Ovary (tissue), 9 donors: ENCODE data around the gene MTG1. TPM values are rescaled to one million over a fixed set of nuclear protein-coding genes. Genes with fewer than 3 reads are reported as not detected.

ENCODE experiments used
- DNase-seq, 5 donors: peaks; one replicate each; pipeline ENCODE4 v3.0.0-alpha.2; 2019 to 2020
- H3K27ac ChIP-seq, 2 donors: fragments of 200-600 bp; one replicate each; pipeline versions ENCODE4 v1.5.1 to v1.8.0; 2019 to 2022
- H3K27me3 ChIP-seq: fragments of 200-600 bp; one replicate; pipeline ENCODE4 v1.8.0; 2022
- H3K36me3 ChIP-seq: fragments of 200-600 bp; sonication (generic); one replicate; pipeline ENCODE4 v1.5.1; 2019
- H3K4me1 ChIP-seq: one replicate; pipeline ENCODE4 v1.8.1; 2013; ENCODE audit warnings: mild to moderate bottlenecking, moderate library complexity; ENCODE audit not compliant: insufficient read depth
- H3K4me3 ChIP-seq: fragments of 200-600 bp; sonication (generic); one replicate; pipeline ENCODE4 v1.5.1; 2017
- H3K9me3 ChIP-seq, 2 donors: fragments of 200-600 bp in 1 of 2; sonication (generic) in 1 of 2; one replicate each; pipeline versions ENCODE4 v1.5.1 to v1.8.1; 2013 to 2019; ENCODE audit warnings: mild to moderate bottlenecking in 1 of 2, moderate library complexity in 1 of 2
- CTCF ChIP-seq, 3 donors: fragments of 450-650 bp in 2 of 3; fragments of 200-600 bp in 1 of 3; IDR thresholded peaks; one replicate each; pipeline versions ENCODE4 v1.5.1 to v1.8.0; 2016 to 2022; ENCODE audit warnings: antibody characterized with exemption in 3 of 3, mild to moderate bottlenecking in 1 of 3
- EP300 ChIP-seq: sonication (generic); formaldehyde crosslinking; IDR thresholded peaks from one replicate; pipeline ENCODE4 v1.6.1; 2017; ENCODE audit warnings: antibody characterized with exemption
- POLR2A ChIP-seq: fragments of 450-650 bp; IDR thresholded peaks from one replicate; pipeline ENCODE4 v1.6.1; 2017; ENCODE audit warnings: antibody characterized with exemption, mild to moderate bottlenecking, moderate library complexity
- WGBS, 3 donors: extraction: QIAGEN DNeasy Blood & Tissue Kit in 1 of 3; methylation state at CpG; one replicate each; pipeline versions ENCODE4 v1.1.5 to v1.1.7; 2013 to 2017; 5-methylcytosine and 5-hydroxymethylcytosine counted together
- intact Hi-C, 4 donors: fragments of 100-400 bp; cut with DNase I; formaldehyde crosslinking; loops; one replicate each; pipeline versions ENCODE4 v1.11.0 to v1.15.1; 2022 to 2023
- polyA plus RNA-seq, 2 donors: library from polyadenylated mRNA; stranded (reverse); fragments of 200-250 nt in 1 of 2; fragments of 350-450 nt in 1 of 2; fragmentation: Illumina TruSeq in 1 of 2; extraction: RNeasy Lipid Tissue Mini Kit (QIAGEN cat#74804) in 1 of 2; gene quantifications; one replicate each; pipeline ENCODE4 v1.2.3, GENCODE V29; 2013 to 2014
- total RNA-seq, 7 donors: library from RNA; depleted of rRNA in 2 of 7; stranded (reverse); fragments of >200 nt in 2 of 7; fragmentation: NEBNext Ultra II Directional in 3 of 7; extraction: Animal tissue kit (Norgen Biotek cat#: 25700) in 3 of 7; gene quantifications; one replicate each; pipeline versions ENCODE4 v1.1.0 to v1.2.4, GENCODE V29; 2016 to 2023
- donor health status: DM: no; HTN: no; CAD: no; lungs with moderate emphysema.
- donor health status: DM: no; HTN: no; CAD: no.
- donor health status: Bipolar disorder and iron deficiency.
- donor health status: DM: yes; HTN: yes; CAD: no.
- donor health status: DM: no; HTN: no; CAD: no.
- donor health status: DM: yes; HTN: yes; CAD: no.

Gene MTG1
- total and polyA plus RNA-seq, 9 donors: 23.1 to 55.1 (median 33.7) TPM

- no peaks in the 10 kb centered on the region for H3K36me3 ChIP-seq
- intact Hi-C loops: no loop called here
- no peak overlapping the region for H3K4me3 ChIP-seq
- DNase-seq: no peak
- no peaks in the 10 kb centered on the region for H3K27me3 ChIP-seq
- H3K9me3 ChIP-seq: no peaks in the 10 kb centered on the region
- no peak overlapping the region for H3K27ac ChIP-seq
- peaks cover 7% of the 10 kb centered on the region for H3K4me1 ChIP-seq
- no peak for TF ChIP-seq POLR2A
- no peak for TF ChIP-seq EP300
- no peak for TF ChIP-seq CTCF (IDR thresholded peaks at IDR 0.05)
- 96 to 97% (median 96%) methylated on average over 6 of the region's 6 CpGs for WGBS, 3 donors
Observed at GRCh38 chr10:133355266-133355665, 38.7 kb upstream of the MTG1 start.

GRCh38 chr10:133355991-133356390 lies 38.0 kb upstream of the MTG1 start:
- no peak overlapping the region for H3K27ac ChIP-seq
- WGBS, 3 donors: 90 to 98% (median 96%) methylated on average over 3 of the region's 3 CpGs
- intact Hi-C loops: no loop called here
- no peak overlapping the region for H3K4me3 ChIP-seq
- no peaks in the 10 kb centered on the region for H3K9me3 ChIP-seq
- H3K27me3 ChIP-seq: no peaks in the 10 kb centered on the region
- peaks cover 7% of the 10 kb centered on the region for H3K4me1 ChIP-seq
- no peaks in the 10 kb centered on the region for H3K36me3 ChIP-seq
- no peak for DNase-seq
- TF ChIP-seq EP300 (no peak), CTCF (IDR thresholded peaks at IDR 0.05) (no peak), POLR2A (no peak)

- Histone ChIP-seq H3K9me3 (no peaks in the 10 kb centered on the region), H3K4me3 (peak overlapping the region; percentile 49), H3K27me3 (no peaks in the 10 kb centered on the region), H3K27ac (peak overlapping the region in 1 of 2 donors; percentile 64), H3K36me3 (no peaks in the 10 kb centered on the region), H3K4me1 (peaks cover 7% of the 10 kb centered on the region)
- no peak for DNase-seq
- intact Hi-C loops: no loop called here
- TF ChIP-seq CTCF (IDR thresholded peaks at IDR 0.05): no peak
- no peak for TF ChIP-seq EP300
- no peak for TF ChIP-seq POLR2A
- 45 to 56% (median 47%) methylated on average over 21 to 27 of the region's 27 CpGs for WGBS, 3 donors
Observed at GRCh38 chr10:133356549-133357284, 37.2 kb upstream of the MTG1 start.

GRCh38 chr10:133357285-133358161 lies 36.4 kb upstream of the MTG1 start, which contains the start of gene FUOM:
TSS of gene FUOM (minus strand) at chr10:133358019. CDS start at chr10:133358007, 12 bp downstream.
- TF ChIP-seq POLR2A (no peak), CTCF (IDR thresholded peaks at IDR 0.05) (no peak), EP300 (no peak)
- no peaks in the 10 kb centered on the region for H3K9me3 ChIP-seq
- WGBS, 3 donors: 1 to 4% (median 2%) methylated on average over 60 to 83 of the region's 83 CpGs
- no peaks in the 10 kb centered on the region for H3K36me3 ChIP-seq
- H3K27me3 ChIP-seq: no peaks in the 10 kb centered on the region
- intact Hi-C loops: no loop called here
- peak within 1 kb of the TSS; percentile 49 to 64 for H3K27ac ChIP-seq
- H3K4me3 ChIP-seq: peak within 1 kb of the TSS; percentile 49
- peak; percentile 58 to 73 (median 61) for DNase-seq
- H3K4me1 ChIP-seq: peaks cover 7% of the 10 kb centered on the region
